GM21737 (cell line): Measurements from ENCODE around the gene EMP3.
"Not testable (repeated sequence)": the region's sequence is repeated elsewhere in the genome, so short reads cannot be mapped to it uniquely, and the experiment has no call there.

Experiments used
- ATAC-seq: cut with Tn5 transposase; IDR thresholded peaks from one replicate; pipeline ENCODE4 v1.9.1; 2021; ENCODE audit warnings: mild to moderate bottlenecking, moderate library complexity; ENCODE audit not compliant: unreplicated experiment

EMP3 gene, protein sequence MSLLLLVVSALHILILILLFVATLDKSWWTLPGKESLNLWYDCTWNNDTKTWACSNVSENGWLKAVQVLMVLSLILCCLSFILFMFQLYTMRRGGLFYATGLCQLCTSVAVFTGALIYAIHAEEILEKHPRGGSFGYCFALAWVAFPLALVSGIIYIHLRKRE

DNA sequence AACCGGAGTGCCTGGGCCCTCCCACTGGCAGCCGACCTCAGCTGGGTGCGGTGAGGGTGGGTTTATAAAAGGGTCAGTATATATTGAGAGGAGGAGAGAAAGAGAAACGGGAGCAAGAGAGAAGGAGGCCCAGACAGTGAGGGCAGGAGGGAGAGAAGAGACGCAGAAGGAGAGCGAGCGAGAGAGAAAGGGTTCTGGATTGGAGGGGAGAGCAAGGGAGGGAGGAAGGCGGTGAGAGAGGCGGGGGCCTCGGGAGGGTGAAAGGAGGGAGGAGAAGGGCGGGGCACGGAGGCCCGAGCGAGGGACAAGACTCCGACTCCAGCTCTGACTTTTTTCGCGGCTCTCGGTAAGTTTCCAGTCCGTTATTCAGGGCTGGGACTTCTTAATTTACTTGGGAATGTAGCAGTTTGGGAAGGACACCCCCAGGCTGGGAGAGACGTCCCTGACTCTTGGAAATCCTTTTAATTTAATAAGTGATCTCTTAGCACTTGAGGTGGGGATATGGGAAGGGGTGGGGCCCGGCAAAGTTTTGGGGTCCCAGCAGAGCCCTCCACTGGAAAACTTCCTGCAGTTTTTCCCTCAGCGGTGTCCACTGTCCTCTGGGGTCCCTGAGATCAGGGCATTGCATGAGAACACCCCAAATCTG is at the start of gene EMP3:
Gene EMP3 (plus strand): TSS at position 288 of the 646 bp plus-strand sequence. CDS start 1,293 bp downstream, outside the sequence.
- ATAC-seq = no peak

DNA sequence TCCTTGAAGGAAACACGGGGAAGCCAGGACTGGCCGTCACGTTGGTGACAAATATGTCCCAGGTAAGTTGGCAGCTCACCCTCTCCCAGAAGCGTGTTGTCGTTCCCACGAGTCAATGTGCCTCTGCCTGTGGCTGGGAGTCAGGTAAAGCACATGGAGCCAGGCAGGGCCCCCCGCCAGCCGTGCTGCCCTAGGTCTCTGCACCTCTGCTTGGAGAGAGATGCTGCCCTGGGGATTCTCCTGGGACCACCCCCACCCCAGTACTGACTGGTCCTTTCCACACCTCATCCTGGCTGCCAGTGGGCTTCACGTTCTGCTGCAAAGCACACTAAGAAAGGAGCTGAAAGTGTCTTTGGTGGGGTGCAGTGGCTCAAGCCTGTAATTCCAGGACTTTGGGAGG is 45.6 kb upstream of the EMP3 start:
- no peak for ATAC-seq

DNA sequence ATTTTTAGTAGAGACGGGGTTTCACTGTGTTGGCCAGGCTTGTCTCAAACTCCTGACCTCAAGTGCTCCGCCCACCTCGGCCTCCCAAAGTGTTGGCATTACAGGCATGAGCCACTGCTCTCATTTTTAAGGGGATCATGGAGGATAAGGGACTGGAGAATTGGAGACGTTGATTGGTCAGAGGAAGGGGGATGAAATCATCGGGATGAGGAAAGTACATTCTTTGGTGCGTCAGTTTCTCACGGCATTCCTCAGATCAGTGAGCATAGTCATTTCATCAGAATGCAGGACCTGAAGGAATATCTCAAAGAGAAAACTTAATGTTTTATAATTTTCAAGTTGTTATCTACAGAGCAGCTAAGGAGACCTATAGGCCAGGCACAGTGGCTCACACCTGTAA is 41.4 kb upstream of the EMP3 start:
- ATAC-seq = no peak

DNA sequence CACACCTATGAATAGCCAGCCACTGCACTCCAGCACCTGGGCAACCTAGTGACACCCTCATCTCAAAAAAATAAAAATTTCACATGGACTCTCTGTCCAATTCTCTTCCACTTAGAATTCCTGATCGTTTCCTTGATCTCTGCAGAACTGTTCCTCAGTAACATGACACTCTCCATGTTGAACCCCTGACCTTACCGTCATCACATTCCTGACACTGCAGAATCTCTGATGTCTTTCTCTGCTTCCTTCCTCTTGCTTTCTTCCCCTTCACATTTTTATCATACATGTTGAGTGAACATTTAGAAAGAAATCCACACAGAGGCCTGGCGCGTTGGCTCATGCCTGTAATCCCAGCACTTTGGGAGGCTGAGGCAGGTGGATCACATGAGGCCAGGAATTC is 40.5 kb upstream of the EMP3 start:
- ATAC-seq = no peak

- ATAC-seq = no peak
Measured at GRCh38 chr19:48287748-48288147, 37.6 kb upstream of the EMP3 start.

DNA sequence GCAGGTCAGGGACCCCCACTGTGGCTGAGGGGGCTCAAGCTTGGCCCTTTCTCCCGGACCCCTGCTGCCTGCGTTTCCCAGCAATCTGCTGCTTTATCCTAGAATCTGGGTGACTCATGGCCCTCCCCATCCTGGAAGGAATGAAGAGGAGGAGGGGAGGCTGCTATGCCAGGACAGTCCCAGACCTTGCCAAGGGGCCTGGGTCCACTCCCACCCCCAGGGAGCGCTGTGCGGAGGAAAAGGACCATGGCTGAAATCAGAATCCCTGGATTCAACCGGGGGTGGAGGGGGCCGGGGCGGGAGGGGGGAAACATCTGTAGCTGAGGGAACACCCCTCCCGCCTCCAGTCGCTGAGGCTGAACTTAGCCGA is 35.0 kb upstream of the EMP3 start:
- no peak for ATAC-seq

- no peak for ATAC-seq
Measured at GRCh38 chr19:48290771-48291488, 34.4 kb upstream of the EMP3 start.

- not testable (repeated sequence) for ATAC-seq
Measured at GRCh38 chr19:48291489-48291815, 33.9 kb upstream of the EMP3 start.

- no peak for ATAC-seq
Measured at GRCh38 chr19:48292798-48293197, 32.6 kb upstream of the EMP3 start.

GRCh38 chr19:48295458-48295857 is 29.9 kb upstream of the EMP3 start:
- no peak for ATAC-seq

- no peak for ATAC-seq
Measured at GRCh38 chr19:48296963-48297734, 28.2 kb upstream of the EMP3 start.

- no peak for ATAC-seq
Measured at GRCh38 chr19:48297975-48298374, 27.4 kb upstream of the EMP3 start.

DNA sequence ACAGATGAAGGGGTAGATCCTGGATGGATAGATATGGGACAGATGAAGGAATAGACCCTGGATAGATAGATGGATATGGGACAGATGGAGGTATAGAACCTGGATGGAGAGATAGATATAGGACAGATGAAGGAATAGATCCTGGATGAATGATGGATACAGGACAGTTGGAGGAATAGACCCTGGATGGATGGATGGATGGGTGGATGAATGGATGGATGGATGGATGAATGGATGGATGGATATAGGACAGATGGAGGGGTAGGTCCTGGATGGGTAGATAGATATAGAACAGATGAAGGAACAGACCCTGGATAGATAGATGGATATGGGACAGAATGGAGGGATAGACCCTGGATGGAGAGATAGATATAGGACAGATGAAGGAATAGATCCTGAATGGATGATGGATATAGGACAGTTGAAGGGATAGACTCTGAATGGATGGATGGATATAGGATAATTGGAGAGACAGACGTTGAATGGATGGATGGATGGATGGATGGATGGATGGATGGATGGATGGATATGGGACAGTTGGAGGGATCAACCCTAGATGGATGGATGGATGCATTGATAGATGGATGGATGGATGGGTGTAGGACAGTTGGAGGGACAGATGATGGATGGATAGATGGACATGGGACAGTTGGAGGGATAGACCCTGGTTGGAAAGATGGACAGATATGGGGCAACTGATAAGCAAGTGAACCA is 23.3 kb upstream of the EMP3 start:
- no peak for ATAC-seq

DNA sequence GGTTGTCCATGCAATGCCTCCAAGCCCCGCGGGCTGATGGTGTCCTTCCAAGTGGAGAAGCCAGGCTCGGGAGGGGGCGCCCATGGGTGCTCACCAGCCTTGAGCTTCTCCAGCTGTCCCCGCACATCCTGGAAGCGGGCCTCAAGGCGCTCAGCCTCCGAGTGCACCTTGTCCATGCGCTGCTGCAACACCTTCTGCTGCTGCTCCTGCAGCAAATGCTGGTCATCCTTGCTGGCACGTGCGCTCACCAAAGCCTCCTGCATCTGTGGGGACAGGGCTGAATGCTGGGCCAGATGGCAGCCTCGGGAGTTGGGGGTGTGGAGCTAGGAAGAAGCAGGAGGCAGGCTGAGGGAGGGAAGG is 22.8 kb upstream of the EMP3 start:
- no peak for ATAC-seq

- no peak for ATAC-seq
Measured at GRCh38 chr19:48303367-48303766, 22.0 kb upstream of the EMP3 start.

- no peak for ATAC-seq
Measured at GRCh38 chr19:48303866-48304265, 21.5 kb upstream of the EMP3 start.

- no peak for ATAC-seq
Measured at GRCh38 chr19:48308631-48309586, 16.4 kb upstream of the EMP3 start.

GRCh38 chr19:48309731-48310130 is 15.6 kb upstream of the EMP3 start:
- not testable (repeated sequence) for ATAC-seq

GRCh38 chr19:48310227-48310626 is 15.1 kb upstream of the EMP3 start:
- no peak for ATAC-seq

GRCh38 chr19:48311384-48311783 is 14.0 kb upstream of the EMP3 start:
- ATAC-seq = no peak
